C4-2B (cell line): Measurements from ENCODE around the gene PGP.

Experiments used
- CTCF ChIP-seq: fragments of 450-650 bp; conservative IDR thresholded peaks from 2 replicates; pipeline ENCODE4 v1.5.1; 2017; ENCODE audit warnings: mild to moderate bottlenecking
- ZFX ChIP-seq: fragments of 450-650 bp; IDR thresholded peaks from 2 replicates; pipeline ENCODE4 v1.6.1; 2017

DNA sequence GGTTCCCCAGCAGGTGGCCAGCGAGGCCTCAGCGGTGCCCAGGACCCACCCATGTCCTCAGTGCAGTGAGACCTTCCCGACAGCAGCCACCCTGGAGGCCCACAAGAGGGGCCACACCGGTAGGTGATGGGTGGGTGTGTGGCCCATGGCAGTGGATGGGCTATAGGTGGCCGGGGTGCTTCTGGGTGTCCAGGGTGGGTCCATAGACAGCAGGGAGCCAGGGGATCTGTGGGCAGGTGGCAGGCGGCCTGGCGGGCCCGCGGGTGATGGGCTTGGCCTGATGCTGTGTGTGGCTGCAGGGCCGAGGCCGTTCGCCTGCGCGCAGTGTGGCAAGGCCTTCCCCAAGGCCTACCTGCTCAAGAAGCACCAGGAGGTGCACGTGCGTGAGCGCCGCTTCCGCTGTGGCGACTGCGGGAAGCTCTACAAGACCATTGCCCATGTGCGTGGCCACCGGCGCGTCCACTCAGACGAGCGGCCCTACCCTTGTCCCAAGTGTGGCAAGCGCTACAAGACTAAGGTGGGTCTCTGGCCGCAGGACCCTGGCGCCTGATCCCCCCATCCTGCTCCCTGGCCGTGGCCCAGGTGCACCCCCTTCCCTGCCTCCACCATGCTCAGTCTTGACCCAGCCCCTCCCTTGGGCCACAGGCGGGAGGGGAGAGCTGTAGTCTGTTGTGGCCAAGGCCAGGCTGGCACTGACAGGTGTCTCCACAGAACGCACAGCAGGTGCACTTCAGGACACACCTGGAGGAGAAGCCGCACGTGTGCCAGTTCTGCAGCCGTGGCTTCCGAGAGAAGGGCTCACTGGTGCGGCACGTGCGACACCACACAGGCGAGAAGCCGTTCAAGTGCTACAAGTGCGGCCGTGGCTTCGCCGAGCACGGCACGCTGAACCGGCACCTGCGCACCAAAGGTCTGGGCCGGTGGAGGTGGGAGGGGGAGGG lies 19.5 kb upstream of the PGP start:
- TF ChIP-seq CTCF (no peak), ZFX (no peak)
